HepG2 (cell line): ENCODE data around the gene TTC6. TPM values are rescaled to one million over a fixed set of nuclear protein-coding genes. Genes with fewer than 3 reads are reported as not detected.

ENCODE experiments used
- FOXO4 ChIP-seq: sonication (generic); formaldehyde crosslinking; conservative IDR thresholded peaks from 2 replicates; pipeline ENCODE4 v1.8.1; 2023; ENCODE audit warnings: missing genetic modification reagents
- MEF2D ChIP-seq: sonication (generic); formaldehyde crosslinking; IDR thresholded peaks from 2 replicates; pipeline ENCODE4 v1.5.1; 2020; ENCODE audit warnings: mild to moderate bottlenecking, missing genetic modification reagents
- NCOA2 ChIP-seq: sonication (generic); formaldehyde crosslinking; IDR thresholded peaks from 2 replicates; pipeline ENCODE4 v1.8.0; 2022; ENCODE audit warnings: inconsistent platforms
- NCOR1 ChIP-seq: fragments of 200-600 bp; sonication (generic); IDR thresholded peaks from 2 replicates; pipeline ENCODE4 v1.7.0; 2017; ENCODE audit warnings: antibody characterized with exemption, low read length, borderline replicate concordance
- PRPF4 ChIP-seq: fragments of 200-400 bp; formaldehyde crosslinking; IDR thresholded peaks from 2 replicates; pipeline ENCODE4 v1.6.1; 2016; ENCODE audit warnings: low read length, low read depth; ENCODE audit not compliant: poor library complexity, severe bottlenecking
- ZNF264 ChIP-seq: sonication (generic); formaldehyde crosslinking; IDR thresholded peaks from 2 replicates; pipeline ENCODE4 v1.4.0; 2020; ENCODE audit warnings: missing genetic modification reagents
- ZNF292 ChIP-seq: sonication (generic); formaldehyde crosslinking; IDR thresholded peaks from 2 replicates; pipeline ENCODE4 v1.8.1; 2022; ENCODE audit warnings: mild to moderate bottlenecking, low read depth, missing genetic modification reagents, borderline replicate concordance
- ZNF441 ChIP-seq: sonication (generic); formaldehyde crosslinking; IDR thresholded peaks from 2 replicates; pipeline ENCODE4 v1.7.0; 2021; ENCODE audit warnings: missing genetic modification reagents, borderline replicate concordance
- ZNF766 ChIP-seq: sonication (generic); formaldehyde crosslinking; IDR thresholded peaks from 2 replicates; pipeline ENCODE4 v1.5.0; 2020; ENCODE audit warnings: missing genetic modification reagents, borderline replicate concordance
- polyA plus RNA-seq, 8 experiments: library from polyadenylated mRNA; depleted of rRNA in 3 of 8; stranded (reverse) in 7 of 8; unstranded in 1 of 8; fragments of >200 nt; fragmentation: Illumina TruSeq in 4 of 8; extraction: Trizol in 4 of 8; gene quantifications; 2 replicates each; pipeline versions ENCODE4 v1.2.1 to v1.2.3, GENCODE V29; 2011 to 2016; ENCODE audit warnings: low read depth in 4 of 8, missing spikeins in 1 of 8, mixed read lengths in 1 of 8; ENCODE audit not compliant: insufficient read depth in 1 of 8
- total RNA-seq, 5 experiments: library from RNA; depleted of rRNA; stranded (reverse); fragments of >200 nt; fragmentation: Illumina TruSeq; extraction: Trizol; gene quantifications; 2 replicates each; pipeline ENCODE4 v1.2.3, GENCODE V29; 2016; ENCODE audit warnings: low read depth in 1 of 5
- TF ChIP-seq, protein P1 (sequence below): sonication (generic); formaldehyde crosslinking; IDR thresholded peaks from 2 replicates; pipeline ENCODE4 v1.5.1; 2020; ENCODE audit warnings: mild to moderate bottlenecking, missing genetic modification reagents
- TF ChIP-seq, protein P2 (sequence below): sonication (generic); formaldehyde crosslinking; IDR thresholded peaks from 2 replicates; pipeline ENCODE4 v1.4.0; 2020; ENCODE audit warnings: missing genetic modification reagents, borderline replicate concordance
- TF ChIP-seq, protein P3 (sequence below): sonication (generic); formaldehyde crosslinking; IDR thresholded peaks from 2 replicates; pipeline ENCODE4 v1.5.0; 2020; ENCODE audit warnings: missing genetic modification reagents

The TTC6 gene
- total and polyA plus RNA-seq, 2 of the 13 experiments (the other 11 are each of a cell fraction or from before 2014, with no cell fraction given) = 9.3 to 27.4 TPM

DNA sequence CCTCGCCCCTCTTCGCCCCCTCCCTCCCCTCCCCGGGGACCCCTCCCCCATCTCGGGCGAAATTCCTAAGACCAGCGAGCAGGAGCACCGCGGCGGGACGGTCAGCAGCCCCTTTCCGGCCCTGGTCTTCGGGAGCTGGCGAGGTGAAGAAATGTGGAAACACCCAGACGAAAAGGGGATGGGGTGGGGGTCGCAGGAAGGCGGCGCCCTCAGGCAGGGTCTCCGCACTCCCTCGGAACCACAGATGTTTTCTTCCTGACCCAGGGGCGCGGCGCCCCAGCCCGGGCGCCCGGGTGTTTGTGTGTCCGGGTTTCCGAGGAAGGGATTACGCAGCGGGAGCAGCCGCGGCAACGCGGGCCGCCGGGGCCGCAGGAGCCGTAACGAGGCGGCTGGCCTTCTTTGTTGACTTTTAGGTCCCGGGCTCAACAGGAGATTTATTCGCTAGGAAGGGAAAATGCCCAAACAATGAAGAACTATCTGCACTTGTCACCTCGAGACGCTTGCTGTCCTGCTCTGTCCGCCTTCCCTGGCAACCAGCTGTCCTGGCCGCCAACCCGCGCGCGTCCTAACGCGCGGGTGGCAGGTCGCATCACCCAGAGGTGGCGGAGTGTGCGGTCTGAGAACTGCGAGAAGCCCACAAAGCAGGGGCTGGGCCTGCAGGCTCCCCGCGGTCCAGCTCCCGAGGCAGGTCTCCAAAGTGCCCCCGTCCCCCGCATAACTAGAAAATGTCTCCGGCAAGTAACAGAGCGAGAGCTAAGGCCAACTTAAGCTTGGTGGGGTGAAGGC is 7.4 kb upstream of the TTC6 start (continued):
- TF ChIP-seq, protein P1, sequence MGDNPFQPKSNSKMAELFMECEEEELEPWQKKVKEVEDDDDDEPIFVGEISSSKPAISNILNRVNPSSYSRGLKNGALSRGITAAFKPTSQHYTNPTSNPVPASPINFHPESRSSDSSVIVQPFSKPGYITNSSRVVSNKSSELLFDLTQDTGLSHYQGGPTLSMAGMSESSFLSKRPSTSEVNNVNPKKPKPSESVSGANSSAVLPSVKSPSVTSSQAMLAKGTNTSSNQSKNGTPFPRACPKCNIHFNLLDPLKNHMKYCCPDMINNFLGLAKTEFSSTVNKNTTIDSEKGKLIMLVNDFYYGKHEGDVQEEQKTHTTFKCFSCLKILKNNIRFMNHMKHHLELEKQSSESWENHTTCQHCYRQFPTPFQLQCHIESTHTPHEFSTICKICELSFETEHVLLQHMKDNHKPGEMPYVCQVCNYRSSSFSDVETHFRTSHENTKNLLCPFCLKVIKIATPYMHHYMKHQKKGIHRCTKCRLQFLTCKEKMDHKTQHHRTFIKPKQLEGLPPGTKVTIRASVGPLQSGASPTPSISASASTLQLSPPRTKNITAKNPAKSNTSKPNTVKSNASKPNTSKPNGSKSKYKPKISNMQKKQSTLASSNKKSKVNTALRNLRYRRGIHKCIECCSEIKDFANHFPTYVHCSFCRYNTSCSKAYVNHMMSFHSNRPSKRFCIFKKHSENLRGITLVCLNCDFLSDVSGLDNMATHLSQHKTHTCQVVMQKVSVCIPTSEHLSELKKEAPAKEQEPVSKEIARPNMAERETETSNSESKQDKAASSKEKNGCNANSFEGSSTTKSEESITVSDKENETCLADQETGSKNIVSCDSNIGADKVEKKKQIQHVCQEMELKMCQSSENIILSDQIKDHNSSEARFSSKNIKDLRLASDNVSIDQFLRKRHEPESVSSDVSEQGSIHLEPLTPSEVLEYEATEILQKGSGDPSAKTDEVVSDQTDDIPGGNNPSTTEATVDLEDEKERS (CRISPR knock-in tag) = peak; percentile 95
- TF ChIP-seq ZNF264 (CRISPR knock-in tag) = no peak
- TF ChIP-seq ZNF292 (CRISPR knock-in tag) = peak; percentile 99
- TF ChIP-seq MEF2D (CRISPR knock-in tag) = 0 out of 2 replicates have a peak, but pooled peaks have one; percentile 69
- TF ChIP-seq, protein P2, sequence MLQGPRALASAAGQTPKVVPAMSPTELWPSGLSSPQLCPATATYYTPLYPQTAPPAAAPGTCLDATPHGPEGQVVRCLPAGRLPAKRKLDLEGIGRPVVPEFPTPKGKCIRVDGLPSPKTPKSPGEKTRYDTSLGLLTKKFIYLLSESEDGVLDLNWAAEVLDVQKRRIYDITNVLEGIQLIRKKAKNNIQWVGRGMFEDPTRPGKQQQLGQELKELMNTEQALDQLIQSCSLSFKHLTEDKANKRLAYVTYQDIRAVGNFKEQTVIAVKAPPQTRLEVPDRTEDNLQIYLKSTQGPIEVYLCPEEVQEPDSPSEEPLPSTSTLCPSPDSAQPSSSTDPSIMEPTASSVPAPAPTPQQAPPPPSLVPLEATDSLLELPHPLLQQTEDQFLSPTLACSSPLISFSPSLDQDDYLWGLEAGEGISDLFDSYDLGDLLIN (CRISPR knock-in tag) = peak; percentile 26; the same call in 1 of the 2 replicates
- TF ChIP-seq, protein P3, sequence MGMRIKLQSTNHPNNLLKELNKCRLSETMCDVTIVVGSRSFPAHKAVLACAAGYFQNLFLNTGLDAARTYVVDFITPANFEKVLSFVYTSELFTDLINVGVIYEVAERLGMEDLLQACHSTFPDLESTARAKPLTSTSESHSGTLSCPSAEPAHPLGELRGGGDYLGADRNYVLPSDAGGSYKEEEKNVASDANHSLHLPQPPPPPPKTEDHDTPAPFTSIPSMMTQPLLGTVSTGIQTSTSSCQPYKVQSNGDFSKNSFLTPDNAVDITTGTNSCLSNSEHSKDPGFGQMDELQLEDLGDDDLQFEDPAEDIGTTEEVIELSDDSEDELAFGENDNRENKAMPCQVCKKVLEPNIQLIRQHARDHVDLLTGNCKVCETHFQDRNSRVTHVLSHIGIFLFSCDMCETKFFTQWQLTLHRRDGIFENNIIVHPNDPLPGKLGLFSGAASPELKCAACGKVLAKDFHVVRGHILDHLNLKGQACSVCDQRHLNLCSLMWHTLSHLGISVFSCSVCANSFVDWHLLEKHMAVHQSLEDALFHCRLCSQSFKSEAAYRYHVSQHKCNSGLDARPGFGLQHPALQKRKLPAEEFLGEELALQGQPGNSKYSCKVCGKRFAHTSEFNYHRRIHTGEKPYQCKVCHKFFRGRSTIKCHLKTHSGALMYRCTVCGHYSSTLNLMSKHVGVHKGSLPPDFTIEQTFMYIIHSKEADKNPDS = peak; percentile 95
- TF ChIP-seq NCOA2 (CRISPR knock-in tag) = peak; percentile 46
- no peak; the same call in 1 of the 2 replicates for TF ChIP-seq ZNF441
- no peak for TF ChIP-seq FOXO4 (CRISPR knock-in tag)
- TF ChIP-seq PRPF4 = no peak
- TF ChIP-seq NCOR1 = 0 out of 2 replicates have a peak, but pooled peaks have one; percentile 18
- TF ChIP-seq ZNF766 (CRISPR knock-in tag) = peak; percentile 27
